Endodermal cell (in vitro differentiated cells): Measurements from ENCODE around the gene TTC28. TPM values are rescaled to one million over a fixed set of nuclear protein-coding genes. Genes with fewer than 3 reads are reported as not detected.

Experiments used
- DNase-seq: peaks from one replicate; pipeline ENCODE4 v3.0.0-alpha.2; 2017
- H3K27ac ChIP-seq: 2 replicates; pipeline ENCODE4 v1.5.1; 2013; ENCODE audit warnings: mild to moderate bottlenecking, low read depth, low read length, moderate library complexity
- H3K27me3 ChIP-seq: 2 replicates; pipeline ENCODE4 v1.6.1; 2013; ENCODE audit warnings: mild to moderate bottlenecking, low read length, moderate library complexity; ENCODE audit not compliant: insufficient read depth, control insufficient read depth, poor library complexity, severe bottlenecking
- H3K36me3 ChIP-seq: 2 replicates; pipeline ENCODE4 v1.7.0; 2013; ENCODE audit warnings: mild to moderate bottlenecking, low read length, moderate library complexity; ENCODE audit not compliant: control insufficient read depth, insufficient read depth
- H3K4me1 ChIP-seq: one replicate; pipeline ENCODE4 v1.7.0; 2013; ENCODE audit warnings: low read length; ENCODE audit not compliant: control insufficient read depth, insufficient read depth
- H3K4me3 ChIP-seq: 2 replicates; pipeline ENCODE4 v1.5.1; 2013; ENCODE audit warnings: mild to moderate bottlenecking, low read length, moderate library complexity
- H3K9ac ChIP-seq: 2 replicates; pipeline ENCODE4 v1.6.1; 2013; ENCODE audit warnings: mild to moderate bottlenecking, low read length, moderate library complexity; ENCODE audit not compliant: poor library complexity, severe bottlenecking; ENCODE audit errors: extremely low read depth
- H3K9me3 ChIP-seq: 2 replicates; pipeline ENCODE4 v1.6.1; 2013; ENCODE audit warnings: mild to moderate bottlenecking, low read length, moderate library complexity; ENCODE audit not compliant: control insufficient read depth
- H3K27ac Mint-ChIP-seq: 2 replicates; pipeline ENCODE4 v1.8.0; 2020; ENCODE audit warnings: mixed read lengths
- H3K27me3 Mint-ChIP-seq: 2 replicates; pipeline ENCODE4 v1.8.0; 2021; ENCODE audit warnings: mild to moderate bottlenecking, mixed read lengths; ENCODE audit not compliant: insufficient read depth
- H3K36me3 Mint-ChIP-seq: 2 replicates; pipeline ENCODE4 v1.8.0; 2020; ENCODE audit warnings: low read depth, mixed read lengths
- H3K4me1 Mint-ChIP-seq: 2 replicates; pipeline ENCODE4 v1.8.0; 2020; ENCODE audit warnings: mixed read lengths
- H3K4me3 Mint-ChIP-seq: 2 replicates; pipeline ENCODE4 v1.8.0; 2020; ENCODE audit warnings: mild to moderate bottlenecking, moderate library complexity, mixed read lengths
- H3K9me3 Mint-ChIP-seq: 2 replicates; pipeline ENCODE4 v1.8.0; 2020; ENCODE audit warnings: mild to moderate bottlenecking, mixed read lengths
- WGBS, 2 experiments: methylation state at CpG; one replicate each; pipeline versions ENCODE4 v1.1.5 to v1.1.7; 2013; ENCODE audit warnings: missing lambda C conversion rate in 2 of 2, mixed read lengths in 1 of 2; ENCODE audit not compliant: insufficient coverage in 1 of 2, insufficient read length in 1 of 2; 5-methylcytosine and 5-hydroxymethylcytosine counted together
- total RNA-seq, 2 donors: library from RNA; stranded (reverse); fragmentation: NEBNext Ultra II Directional in 1 of 2; extraction: Animal tissue kit (Norgen Biotek cat#: 25700) in 1 of 2; gene quantifications; 2 replicates in 1 of 2; 3 replicates in 1 of 2; pipeline ENCODE4 v1.2.1, GENCODE V29; 2021
- TF ChIP-seq, protein P1 (sequence below): fragments of 200-600 bp; sonication (generic); conservative IDR thresholded peaks from 2 replicates; pipeline ENCODE4 v1.5.0; 2021; ENCODE audit warnings: antibody characterized with exemption, mild to moderate bottlenecking

TTC28 gene
- total RNA-seq, 2 donors from 2014 or later = 28.6 to 34.0 TPM

DNA sequence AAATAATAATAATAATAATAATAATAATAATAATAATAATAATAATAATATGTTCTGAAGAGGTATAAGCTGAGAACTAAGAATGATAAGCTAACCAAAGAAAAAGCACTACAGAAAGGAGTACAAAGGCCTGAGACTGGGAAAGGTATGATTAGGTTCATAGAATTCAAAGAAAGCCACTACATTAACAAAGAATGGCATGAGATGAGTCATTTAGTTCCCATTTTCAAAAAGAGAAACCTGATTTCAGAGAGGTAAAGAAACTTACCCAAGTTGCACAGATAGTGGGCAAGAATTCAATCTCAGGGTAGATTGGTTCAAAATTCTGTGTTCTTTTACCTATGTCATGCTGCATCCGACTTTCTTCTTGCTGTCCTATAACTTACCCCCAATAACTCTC is 350.9 kb downstream of the TTC28 start:
- TF ChIP-seq, protein P1, sequence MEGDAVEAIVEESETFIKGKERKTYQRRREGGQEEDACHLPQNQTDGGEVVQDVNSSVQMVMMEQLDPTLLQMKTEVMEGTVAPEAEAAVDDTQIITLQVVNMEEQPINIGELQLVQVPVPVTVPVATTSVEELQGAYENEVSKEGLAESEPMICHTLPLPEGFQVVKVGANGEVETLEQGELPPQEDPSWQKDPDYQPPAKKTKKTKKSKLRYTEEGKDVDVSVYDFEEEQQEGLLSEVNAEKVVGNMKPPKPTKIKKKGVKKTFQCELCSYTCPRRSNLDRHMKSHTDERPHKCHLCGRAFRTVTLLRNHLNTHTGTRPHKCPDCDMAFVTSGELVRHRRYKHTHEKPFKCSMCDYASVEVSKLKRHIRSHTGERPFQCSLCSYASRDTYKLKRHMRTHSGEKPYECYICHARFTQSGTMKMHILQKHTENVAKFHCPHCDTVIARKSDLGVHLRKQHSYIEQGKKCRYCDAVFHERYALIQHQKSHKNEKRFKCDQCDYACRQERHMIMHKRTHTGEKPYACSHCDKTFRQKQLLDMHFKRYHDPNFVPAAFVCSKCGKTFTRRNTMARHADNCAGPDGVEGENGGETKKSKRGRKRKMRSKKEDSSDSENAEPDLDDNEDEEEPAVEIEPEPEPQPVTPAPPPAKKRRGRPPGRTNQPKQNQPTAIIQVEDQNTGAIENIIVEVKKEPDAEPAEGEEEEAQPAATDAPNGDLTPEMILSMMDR = no peak
- Histone ChIP-seq H3K4me1 (no peaks in the 10 kb centered on the region), H3K36me3 (no peaks in the 10 kb centered on the region), H3K27me3 (no peaks in the 10 kb centered on the region), H3K4me3 (no peak overlapping the region), H3K9me3 (no peaks in the 10 kb centered on the region), H3K27ac (no peak overlapping the region), H3K9ac (no peak overlapping the region)
- H3K4me1 Mint-ChIP-seq = no peaks in the 10 kb centered on the region
- no peaks in the 10 kb centered on the region for H3K27me3 Mint-ChIP-seq
- no peak overlapping the region for H3K27ac Mint-ChIP-seq
- no peaks in the 10 kb centered on the region for H3K36me3 Mint-ChIP-seq
- WGBS, 2 experiments = no CpG with 5 or more reads among the region's 1 CpG
- no peak for DNase-seq
- no peaks in the 10 kb centered on the region for H3K9me3 Mint-ChIP-seq
- H3K4me3 Mint-ChIP-seq = no peak overlapping the region

DNA sequence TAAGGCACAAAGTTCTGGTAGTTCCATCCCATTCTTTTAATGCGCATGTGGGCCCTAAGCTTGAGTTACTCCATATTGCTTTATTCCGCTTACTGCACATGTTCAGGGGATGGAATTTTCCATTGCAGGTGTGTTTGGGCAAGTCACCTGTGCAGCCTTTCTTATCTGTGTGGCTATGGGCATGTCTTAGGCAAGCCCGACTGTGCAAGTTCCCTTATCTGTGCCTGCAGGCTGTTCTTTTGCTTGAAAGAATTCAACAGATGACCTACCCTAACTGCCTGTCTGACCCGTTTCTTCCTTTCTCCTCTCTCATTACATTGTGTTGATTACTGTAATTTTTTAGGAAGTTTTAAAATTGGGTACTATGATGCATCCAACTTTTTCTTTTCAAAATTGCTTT is 363.6 kb downstream of the TTC28 start:
- no peak for DNase-seq
- peaks cover 13% of the 10 kb centered on the region for H3K9me3 ChIP-seq
- H3K4me3 Mint-ChIP-seq = no peak overlapping the region
- no peak overlapping the region for H3K27ac Mint-ChIP-seq
- H3K27me3 Mint-ChIP-seq = peaks cover 2% of the 10 kb centered on the region
- no peaks in the 10 kb centered on the region for H3K27me3 ChIP-seq
- H3K9ac ChIP-seq = no peak overlapping the region
- H3K36me3 Mint-ChIP-seq = no peaks in the 10 kb centered on the region
- H3K4me1 Mint-ChIP-seq = peaks cover 3% of the 10 kb centered on the region
- no peaks in the 10 kb centered on the region for H3K4me1 ChIP-seq
- no peaks in the 10 kb centered on the region for H3K36me3 ChIP-seq
- peak overlapping the region; percentile 4 for H3K4me3 ChIP-seq
- no peak overlapping the region for H3K27ac ChIP-seq
- TF ChIP-seq, protein P1 = no peak
- H3K9me3 Mint-ChIP-seq = no peaks in the 10 kb centered on the region
- 94 to 100% methylated on average over 3 to 4 of the region's 4 CpGs for WGBS, 2 experiments

DNA sequence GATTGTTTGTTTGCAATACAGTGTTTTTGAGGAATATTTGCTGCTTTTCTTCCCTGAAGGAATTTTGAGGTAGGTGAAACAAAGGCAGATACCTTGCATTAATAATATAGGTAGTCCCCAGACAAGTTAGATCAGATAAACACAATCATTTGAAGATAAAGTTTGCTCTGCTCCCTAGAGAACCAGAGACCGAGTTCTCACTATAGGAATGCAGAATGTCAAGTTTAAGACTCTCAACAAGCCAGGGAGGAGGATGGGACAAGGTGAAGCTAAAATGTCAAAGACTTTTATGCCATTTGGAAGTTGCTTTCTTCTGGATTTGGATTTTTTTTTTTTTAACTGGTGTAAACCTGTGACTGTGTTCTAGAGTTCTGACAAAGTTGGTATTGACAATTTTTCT is 364.7 kb downstream of the TTC28 start:
- no peak overlapping the region for H3K27ac ChIP-seq
- TF ChIP-seq, protein P1 = no peak
- Mint-ChIP-seq H3K4me1 (peaks cover 3% of the 10 kb centered on the region), H3K9me3 (no peaks in the 10 kb centered on the region), H3K36me3 (no peaks in the 10 kb centered on the region), H3K4me3 (no peak overlapping the region), H3K27ac (no peak overlapping the region), H3K27me3 (peaks cover 2% of the 10 kb centered on the region)
- no peak overlapping the region for H3K4me3 ChIP-seq
- DNase-seq = no peak
- H3K36me3 ChIP-seq = no peaks in the 10 kb centered on the region
- H3K4me1 ChIP-seq = no peaks in the 10 kb centered on the region
- peaks cover 13% of the 10 kb centered on the region for H3K9me3 ChIP-seq
- 83 to 97% methylated on average over 1 of the region's 1 CpG for WGBS, 2 experiments
- H3K9ac ChIP-seq = no peak overlapping the region
- H3K27me3 ChIP-seq = no peaks in the 10 kb centered on the region
